GM19240 (cell line): ENCODE results near the gene SPATA9.
"Not testable (repeated sequence)": the region's sequence is repeated elsewhere in the genome, so short reads cannot be mapped to it uniquely, and the experiment has no call there.

Experiments
- DNase-seq: peaks from one replicate; pipeline ENCODE4 v3.0.0; 2011; ENCODE audit warnings: low spot score; ENCODE audit not compliant: insufficient read length

The SPATA9 gene

GRCh38 chr5:95717439-95717838, 34.6 kb upstream of the SPATA9 start:
- no peak for DNase-seq

- no peak for DNase-seq
Measured at GRCh38 chr5:95715799-95716461, 33.1 kb upstream of the SPATA9 start.

GRCh38 chr5:95713960-95714710, 31.3 kb upstream of the SPATA9 start:
- no peak for DNase-seq

- DNase-seq: not testable (repeated sequence)
Measured at GRCh38 chr5:95713246-95713645, 30.5 kb upstream of the SPATA9 start.

GRCh38 chr5:95712347-95712958, 29.7 kb upstream of the SPATA9 start:
- DNase-seq: no peak

- no peak for DNase-seq
Measured at GRCh38 chr5:95711501-95712346, 28.9 kb upstream of the SPATA9 start.

GRCh38 chr5:95710651-95711500, 28.1 kb upstream of the SPATA9 start:
- DNase-seq: not testable (repeated sequence)

- no peak for DNase-seq
Measured at GRCh38 chr5:95709967-95710650, 27.3 kb upstream of the SPATA9 start.

GRCh38 chr5:95708876-95709275, 26.1 kb upstream of the SPATA9 start:
- DNase-seq: no peak

GRCh38 chr5:95707534-95708188, 24.9 kb upstream of the SPATA9 start:
- not testable (repeated sequence) for DNase-seq

GRCh38 chr5:95707055-95707454, 24.3 kb upstream of the SPATA9 start:
- no peak for DNase-seq

- DNase-seq: not testable (repeated sequence)
Measured at GRCh38 chr5:95706196-95706595, 23.4 kb upstream of the SPATA9 start.

- no peak for DNase-seq
Measured at GRCh38 chr5:95704150-95704549, 21.4 kb upstream of the SPATA9 start.

- no peak for DNase-seq
Measured at GRCh38 chr5:95701074-95701473, 18.3 kb upstream of the SPATA9 start.

GRCh38 chr5:95699337-95699736, 16.5 kb upstream of the SPATA9 start:
- DNase-seq: no peak

GRCh38 chr5:95697781-95698681, 15.2 kb upstream of the SPATA9 start:
- DNase-seq: no peak

GRCh38 chr5:95690333-95690732, 7.5 kb upstream of the SPATA9 start:
- no peak for DNase-seq

GRCh38 chr5:95689680-95690079, 6.9 kb upstream of the SPATA9 start:
- DNase-seq: no peak

- DNase-seq: no peak
Measured at GRCh38 chr5:95686651-95687050, 3.9 kb upstream of the SPATA9 start.
